HG03521 (cell line): Measurements from ENCODE around the gene SP3.
A peak's percentile ranks its signal among the peaks of the same experiment; 100 is the strongest.

Experiments
- ATAC-seq: cut with Tn5 transposase; IDR thresholded peaks from one replicate; pipeline ENCODE4 v1.9.1; 2021; ENCODE audit warnings: mild to moderate bottlenecking, moderate library complexity; ENCODE audit not compliant: unreplicated experiment

The SP3 gene

GRCh38 chr2:173968551-173968950 is 3.4 kb upstream of the SP3 start:
- no peak for ATAC-seq

DNA sequence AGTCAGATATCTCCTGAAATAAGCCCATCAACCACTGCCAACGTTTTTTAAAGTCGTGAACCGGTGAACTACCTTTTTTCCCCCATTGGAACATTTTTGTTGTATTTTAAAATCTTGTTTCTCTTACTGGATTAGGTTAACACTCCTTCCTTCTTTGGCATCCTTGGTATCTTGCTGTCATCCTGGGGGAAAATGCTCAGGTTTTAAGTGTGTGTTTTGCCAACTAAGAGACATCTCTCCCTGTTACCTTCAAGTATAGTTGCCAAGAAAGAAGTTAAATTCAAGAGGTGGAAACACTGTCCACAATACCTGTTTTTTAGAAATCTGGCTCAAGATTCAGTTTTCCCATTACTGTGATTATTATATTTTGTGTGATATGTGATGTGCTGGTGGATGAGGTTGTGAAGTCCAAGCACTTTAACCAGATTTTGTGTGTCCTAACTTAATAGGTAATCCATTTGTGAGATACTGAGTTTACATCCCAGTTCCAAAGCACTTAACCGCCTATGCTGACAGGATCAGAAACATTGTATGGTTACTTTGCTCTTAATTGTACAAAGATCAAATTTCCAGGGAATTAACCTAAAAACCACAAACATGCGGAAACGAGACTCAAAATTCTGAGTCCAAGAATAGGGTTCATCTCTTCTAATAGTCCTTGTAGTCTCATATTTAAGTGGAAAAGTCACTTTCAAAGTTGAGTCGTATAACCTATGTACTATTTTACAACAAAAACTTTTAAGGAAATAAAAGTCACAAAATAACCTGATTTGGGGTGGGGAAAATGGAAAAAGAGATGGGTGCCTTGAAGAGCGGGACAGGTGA is 1.3 kb upstream of the SP3 start:
- no peak for ATAC-seq

GRCh38 chr2:173964565-173965371 is 405 bp downstream of the SP3 start:
- ATAC-seq = peak; percentile 15

GRCh38 chr2:173963817-173964564 is 1.2 kb downstream of the SP3 start:
- peak; percentile 48 for ATAC-seq

DNA sequence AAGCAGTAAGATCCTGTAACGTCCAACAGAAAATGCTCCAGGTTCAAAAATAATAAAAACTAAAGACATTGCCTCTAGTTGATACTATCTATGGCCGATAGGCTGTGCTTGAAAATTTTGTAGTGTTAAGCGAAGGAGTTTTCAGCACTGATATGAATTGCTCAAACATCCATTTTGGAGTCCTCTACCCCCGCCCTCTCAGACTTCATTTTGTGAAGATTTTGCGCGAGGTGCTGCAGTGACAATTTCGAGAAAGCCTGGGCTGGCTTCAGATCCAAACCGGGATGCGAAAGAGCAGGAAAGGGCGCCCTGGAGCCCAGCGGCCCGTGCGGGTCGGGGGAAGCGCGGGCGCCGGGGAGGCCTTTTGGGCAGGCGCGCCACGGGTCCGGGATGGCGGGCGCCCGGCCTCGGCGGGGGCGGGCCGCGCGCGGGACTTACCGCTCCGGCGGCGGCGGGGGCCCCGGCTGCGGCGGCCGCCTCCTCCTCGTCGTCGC is 1.8 kb downstream of the SP3 start:
- peak; percentile 22 for ATAC-seq

DNA sequence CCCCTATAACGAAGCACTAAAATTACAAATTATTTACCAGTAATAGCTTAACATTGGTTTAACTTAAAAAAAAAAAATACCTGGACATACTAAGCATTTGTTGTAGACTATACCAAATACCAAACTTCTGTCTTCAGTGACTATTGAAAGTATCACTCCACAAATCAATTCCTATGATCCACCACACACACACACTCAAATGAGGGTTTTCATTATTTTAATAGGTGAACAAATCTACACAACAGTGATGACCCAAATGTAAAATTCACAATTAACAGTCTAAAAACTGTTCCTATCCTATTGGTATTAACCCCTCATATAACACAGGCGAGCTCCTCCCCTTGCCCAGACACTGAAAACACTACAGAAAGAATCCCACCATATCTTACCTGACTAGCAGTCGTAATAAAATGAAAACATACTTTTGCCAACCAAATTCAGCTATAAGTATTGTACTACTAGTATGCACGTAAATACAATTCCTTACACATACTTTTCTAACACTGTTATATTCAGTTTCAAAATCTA is 2.5 kb downstream of the SP3 start:
- no peak for ATAC-seq

GRCh38 chr2:173962031-173962430 is 3.1 kb downstream of the SP3 start:
- no peak for ATAC-seq

DNA sequence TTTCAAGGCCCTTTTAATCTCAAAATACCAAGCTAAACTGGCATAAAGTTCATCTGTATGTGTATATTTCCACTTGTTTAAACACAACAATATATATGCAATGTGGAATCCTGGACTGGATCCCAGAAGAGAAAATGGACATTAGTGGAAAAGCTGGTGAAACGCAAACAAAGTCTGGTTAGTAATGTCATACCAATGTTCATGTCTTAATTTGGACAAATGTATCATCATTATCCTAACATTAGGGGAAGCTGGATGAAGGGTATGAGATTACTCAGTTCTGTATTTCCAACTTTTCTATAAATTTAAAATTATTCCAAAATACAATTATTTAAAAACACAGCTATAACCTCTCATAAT is 3.8 kb downstream of the SP3 start:
- no peak for ATAC-seq

GRCh38 chr2:173959909-173960308 is 5.3 kb downstream of the SP3 start:
- ATAC-seq = no peak

DNA sequence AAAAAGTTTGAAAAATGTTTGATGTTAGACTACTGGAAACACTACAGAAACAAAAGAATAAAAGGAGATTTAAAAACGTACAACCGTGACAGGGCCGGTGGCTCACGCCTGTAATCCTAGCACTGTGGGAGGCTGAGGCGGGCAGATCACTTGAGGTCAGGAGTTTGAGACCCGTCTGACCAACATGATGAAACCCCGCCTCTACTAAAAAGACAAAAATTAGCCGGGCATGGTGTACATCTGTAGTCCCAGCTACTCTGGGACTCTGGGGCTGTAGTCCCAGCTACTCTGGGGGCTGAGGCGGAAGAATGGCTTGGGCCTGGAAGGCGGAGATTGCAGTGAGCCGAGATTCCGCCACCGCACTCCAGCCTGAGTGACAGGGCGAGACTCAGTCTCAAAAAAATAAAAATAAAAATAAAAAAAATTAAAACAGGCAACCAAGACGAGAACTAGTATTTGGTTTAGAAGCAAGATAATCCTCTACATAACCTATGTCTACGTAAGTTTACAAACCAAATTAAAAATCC is 5.8 kb downstream of the SP3 start:
- no peak for ATAC-seq

DNA sequence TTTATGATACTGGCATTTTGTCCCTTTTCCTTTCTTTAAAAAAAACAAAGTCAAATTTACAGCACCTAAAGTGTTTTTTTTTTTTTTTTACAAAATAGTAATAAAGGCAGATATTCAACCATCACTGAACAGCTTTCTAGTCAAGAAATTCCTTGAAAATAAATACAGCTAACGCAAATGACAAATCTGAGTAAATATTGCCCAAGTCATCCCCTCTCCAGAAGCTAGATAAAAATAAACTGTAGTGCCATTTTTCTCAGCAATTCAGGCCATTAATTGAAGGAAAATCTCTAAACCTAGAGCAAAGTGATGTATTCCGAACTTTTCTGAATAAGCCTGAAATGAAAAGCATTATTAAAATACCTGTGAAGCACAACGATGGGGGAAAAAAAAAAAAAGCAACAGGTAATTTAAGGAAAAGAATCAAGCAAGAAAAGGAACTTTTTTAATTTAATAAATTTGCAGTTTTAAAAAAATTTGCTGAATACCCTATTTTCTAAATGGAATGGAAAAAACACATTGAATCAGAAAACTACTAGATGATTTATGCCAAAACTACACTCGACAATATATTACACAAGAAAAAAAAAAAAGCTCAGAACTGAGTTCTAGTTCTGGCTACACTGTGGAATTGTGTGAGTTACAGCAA is 6.9 kb downstream of the SP3 start:
- ATAC-seq = no peak

- no peak for ATAC-seq
Measured at GRCh38 chr2:173957517-173957916, 7.7 kb downstream of the SP3 start.

DNA sequence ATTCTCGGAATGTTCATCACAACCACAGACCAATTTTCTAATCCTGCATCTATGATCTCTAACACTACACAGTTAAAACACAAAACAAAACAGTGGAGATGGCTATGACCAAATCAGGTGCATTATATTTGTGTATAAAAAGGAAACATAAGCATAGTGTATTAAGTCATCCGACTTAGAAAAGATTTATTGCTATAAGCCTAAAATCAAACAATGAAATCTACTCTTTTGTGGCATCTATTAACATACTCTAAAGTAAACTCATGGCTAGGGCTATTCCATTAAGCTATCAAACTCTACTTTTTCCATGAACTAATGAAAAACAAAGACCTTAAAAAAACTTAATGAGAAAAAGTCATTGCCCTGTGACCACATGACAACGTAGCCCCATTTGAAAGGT is 8.7 kb downstream of the SP3 start:
- ATAC-seq = no peak

DNA sequence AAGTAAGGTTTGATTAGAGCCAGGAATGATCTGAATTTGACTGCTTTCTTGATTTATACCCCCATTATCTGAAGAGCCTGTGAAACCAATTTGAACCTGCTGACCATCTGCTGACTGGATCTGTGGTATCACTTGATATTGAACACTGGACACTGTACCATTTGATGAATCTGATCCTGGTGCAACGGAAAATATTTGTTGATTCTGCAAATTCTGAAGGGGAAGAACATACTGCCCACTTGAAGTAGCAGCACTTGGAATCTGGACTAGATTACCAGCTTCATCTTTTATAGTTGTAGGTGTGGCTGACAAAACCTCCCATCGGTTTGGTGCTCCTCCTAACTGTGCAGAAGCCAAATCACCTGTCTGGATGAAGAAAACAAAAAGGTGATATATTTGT is 9.3 kb downstream of the SP3 start:
- no peak for ATAC-seq

- no peak for ATAC-seq
Measured at GRCh38 chr2:173955004-173955403, 10.2 kb downstream of the SP3 start.

GRCh38 chr2:173953047-173953424 is 12.1 kb downstream of the SP3 start:
- ATAC-seq = no peak

GRCh38 chr2:173952267-173953046 is 12.7 kb downstream of the SP3 start:
- ATAC-seq = no peak

GRCh38 chr2:173948842-173949241 is 16.3 kb downstream of the SP3 start:
- no peak for ATAC-seq

DNA sequence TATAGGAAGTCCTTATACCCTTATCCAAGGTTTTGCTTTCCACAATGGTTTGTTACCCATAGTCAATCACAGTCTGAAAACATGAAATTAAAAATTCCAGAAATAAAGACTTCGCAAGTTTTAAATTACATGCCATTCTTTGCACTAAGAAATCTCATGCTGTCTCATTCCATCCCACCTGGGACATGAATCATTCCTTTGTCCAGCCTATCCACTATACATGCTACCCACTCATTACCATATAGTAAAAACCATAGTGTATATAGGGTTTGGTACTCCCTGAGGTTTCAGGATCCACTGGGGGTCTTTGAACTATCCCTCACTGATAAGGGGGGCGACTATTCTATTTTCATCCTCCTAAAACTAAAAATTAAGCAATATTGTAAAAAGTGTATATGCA is 17.0 kb downstream of the SP3 start:
- no peak for ATAC-seq

DNA sequence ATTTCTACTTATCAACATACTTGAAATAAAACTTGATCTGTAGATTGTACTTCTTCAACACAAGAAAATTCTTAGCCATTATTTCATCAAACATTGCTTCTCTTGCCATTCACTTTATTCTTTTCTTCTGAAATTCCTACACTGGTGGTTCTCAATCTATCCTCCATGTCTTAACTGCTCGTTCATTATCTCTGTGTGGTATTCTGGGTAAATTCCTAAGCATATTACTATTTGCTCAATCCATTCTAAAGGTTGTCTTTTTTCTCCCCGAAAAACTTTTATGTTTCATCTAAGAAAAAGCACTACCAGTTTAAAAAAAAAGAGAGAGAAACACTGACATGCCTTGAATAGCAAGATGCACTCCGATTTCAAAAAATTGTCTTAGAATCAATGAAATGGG is 18.0 kb downstream of the SP3 start:
- no peak for ATAC-seq
